GM19025 (cell line): ENCODE results near the gene F3.
"Not testable (repeated sequence)": the region's sequence is repeated elsewhere in the genome, so short reads cannot be mapped to it uniquely, and the experiment has no call there.

Experiments
- ATAC-seq: cut with Tn5 transposase; IDR thresholded peaks from one replicate; pipeline ENCODE4 v1.9.1; 2021; ENCODE audit warnings: mild to moderate bottlenecking, low read depth, moderate library complexity; ENCODE audit not compliant: unreplicated experiment

The F3 gene

DNA sequence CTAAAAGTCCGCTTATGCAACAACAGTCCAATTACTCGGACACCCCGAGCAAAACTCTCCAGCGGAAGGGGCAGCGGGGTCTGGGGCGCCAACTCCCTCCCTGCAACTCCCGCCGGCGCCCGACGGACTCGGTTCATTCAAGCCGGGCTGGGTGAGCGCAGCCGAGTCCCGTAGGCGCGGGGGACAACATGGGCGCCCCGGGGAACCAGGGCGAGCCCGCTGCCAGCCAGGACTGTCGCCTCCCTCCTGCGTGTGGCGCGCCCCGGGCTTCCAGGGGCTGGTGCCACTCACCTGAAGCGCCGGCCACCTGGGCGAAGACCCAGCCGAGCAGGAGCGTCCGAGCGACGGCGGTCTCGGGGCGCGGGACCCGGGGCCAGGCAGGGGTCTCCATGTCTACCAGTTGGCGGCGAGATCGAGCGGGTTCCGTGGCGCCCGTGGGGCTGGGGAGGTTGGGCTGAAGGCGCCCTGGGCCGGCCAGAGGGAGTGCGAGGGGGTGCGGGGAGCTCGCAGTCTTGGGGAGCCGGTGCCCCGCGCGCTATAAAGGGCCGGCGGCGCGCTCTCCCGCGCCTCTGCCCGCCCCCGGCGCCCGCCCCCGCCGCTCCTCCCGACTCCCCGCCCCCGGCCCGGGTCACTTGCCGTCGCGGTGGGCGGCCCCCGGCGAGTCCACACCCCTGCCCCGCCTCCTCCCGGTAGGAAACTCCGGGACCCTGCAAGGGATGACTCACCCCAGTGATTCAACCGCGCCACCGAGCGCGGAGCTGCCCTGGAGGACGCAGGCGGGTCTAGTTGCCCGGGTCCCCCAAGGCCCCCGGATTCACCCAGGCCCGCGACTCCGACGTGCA lies at the start of gene F3:
Gene F3 (minus strand): TSS at position 514 of the 842 bp plus-strand sequence. CDS start 123 bp downstream, at position 391.
- ATAC-seq = peak; percentile 70

DNA sequence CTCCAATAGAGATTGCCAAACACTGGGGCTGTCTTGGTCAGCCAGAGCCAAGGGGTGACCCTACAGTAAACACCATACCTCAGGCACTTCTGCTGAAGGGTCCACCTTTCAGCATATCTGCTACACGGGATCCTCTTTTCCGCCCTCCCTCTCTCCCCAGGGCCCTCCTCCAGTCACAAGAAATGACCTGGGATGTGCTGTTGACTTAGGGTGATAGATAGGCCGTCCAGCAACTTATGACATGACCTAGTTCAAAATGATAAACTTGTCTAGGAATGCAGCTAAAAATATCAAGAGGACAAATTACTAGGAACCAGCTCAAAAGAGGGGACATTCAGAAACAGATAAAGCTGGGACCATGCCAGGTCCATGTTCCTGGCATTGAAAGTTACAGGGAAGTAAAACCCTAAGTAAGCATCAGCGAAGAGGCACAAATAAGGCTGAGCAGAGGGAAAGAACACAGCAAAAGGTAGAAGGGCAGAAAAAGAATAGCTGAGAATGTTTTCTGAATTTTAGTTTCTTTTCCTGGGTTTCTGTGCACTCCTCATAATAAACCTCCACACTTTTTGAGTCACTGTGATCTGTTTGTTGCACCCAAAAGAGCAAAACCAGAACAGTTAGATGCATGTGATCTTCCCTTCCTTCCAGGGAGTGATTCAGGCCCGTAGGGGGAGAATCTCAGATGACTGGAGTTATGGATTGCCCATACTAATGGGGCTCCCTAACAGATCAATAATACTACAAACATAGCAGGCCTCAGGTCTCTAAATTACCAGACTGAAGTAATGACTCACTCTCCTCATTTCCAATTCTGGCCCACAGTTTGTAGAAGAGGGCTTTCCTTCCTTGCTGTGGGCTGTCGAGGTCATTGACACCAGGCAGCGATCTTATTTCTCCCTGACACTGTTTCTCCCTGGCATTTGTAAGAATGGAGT lies 48.9 kb upstream of the F3 start:
- ATAC-seq = no peak

DNA sequence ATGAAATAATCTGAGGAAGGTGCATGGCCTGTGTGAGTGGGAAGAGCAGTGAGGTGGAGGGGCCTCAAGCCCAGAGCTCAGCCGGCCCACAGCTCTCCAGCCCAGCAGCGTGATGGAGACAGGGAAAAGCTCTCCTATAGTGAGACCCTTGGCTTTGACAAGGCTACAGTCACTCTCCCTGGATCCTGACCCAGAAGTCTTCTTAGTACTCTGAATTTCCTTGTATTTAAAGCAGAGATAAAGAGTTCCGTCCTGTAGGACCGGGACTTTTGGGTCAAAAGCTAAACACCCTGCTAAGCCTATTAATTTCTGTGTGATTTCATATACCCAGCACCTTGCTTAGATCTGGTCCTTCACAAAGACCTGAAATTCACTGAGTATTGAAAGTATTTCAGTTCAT lies 48.2 kb upstream of the F3 start:
- no peak for ATAC-seq

DNA sequence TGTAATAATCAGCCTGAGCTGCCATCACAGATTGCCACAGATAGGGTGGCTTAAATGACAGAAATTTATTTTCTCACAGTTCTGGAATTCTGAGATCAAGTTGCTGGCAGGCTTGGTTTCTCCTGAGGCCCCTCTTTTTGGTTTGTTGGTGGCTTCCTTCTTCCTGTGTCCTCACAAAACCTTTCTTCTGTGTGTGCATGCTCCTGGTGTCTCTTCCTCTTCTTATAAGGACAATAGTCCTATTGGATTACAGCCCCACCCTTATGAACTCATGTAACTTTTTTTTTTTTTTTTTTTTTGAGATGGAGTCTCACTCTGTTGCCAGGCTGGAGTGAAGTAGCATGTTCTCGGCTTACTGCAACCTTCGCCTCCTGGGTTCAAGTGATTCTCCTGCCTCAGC lies 41.0 kb upstream of the F3 start:
- no peak for ATAC-seq

DNA sequence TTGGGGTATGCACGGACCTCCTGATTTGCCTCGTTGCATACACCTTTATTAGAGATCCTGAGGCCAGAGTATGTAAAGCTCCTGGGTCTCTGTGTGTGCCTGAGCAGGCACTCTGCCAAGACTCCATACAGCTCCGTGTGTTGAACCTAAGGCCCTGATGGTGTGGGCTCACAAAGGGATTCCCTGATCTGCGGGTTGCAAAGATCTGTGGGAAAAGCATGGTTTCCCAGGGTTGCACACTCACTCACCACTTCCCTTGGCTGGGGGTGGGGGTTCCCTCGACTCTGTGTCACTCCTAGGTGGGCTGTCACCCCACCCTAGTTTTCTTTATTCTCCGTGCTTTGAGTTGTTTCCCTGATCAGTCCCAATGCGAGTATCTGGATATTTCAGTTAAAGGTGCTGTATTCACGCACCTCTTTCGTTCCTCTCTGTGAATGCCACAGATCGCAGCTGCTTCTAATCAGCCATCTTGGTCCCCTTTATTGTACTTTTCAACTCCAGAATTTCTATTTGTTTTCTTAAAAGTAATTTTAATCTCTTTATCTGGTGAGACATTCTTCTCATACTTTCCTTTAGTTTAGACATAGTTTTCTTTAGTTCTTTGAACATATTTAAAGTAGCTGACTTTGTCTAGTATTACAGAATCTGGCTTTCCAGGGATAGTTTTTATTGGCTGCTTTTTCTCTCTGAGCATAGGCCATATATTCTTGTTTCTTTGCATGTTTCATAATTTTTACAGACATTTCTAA lies 39.0 kb upstream of the F3 start:
- ATAC-seq = no peak

DNA sequence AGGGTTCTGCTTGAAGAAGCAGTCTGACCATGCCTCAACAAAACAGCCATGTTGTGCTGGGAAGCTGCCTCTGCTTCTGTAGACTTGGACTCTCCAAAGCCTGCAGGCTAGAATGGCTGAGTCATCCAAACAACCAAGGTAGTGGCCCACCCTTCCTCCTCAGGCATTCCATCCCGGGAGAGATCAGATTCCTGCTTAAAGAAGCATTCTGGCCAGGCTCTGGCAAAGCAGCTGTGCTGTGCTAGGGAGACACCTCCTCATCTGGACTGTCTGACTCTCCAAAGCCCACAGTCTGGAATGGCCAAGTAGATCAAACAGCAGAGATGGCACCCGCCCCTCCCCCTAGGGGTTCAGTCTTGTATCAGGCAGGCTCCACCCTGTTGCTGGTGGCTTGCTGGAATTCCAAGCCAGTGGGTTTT lies 38.3 kb upstream of the F3 start:
- ATAC-seq = no peak

DNA sequence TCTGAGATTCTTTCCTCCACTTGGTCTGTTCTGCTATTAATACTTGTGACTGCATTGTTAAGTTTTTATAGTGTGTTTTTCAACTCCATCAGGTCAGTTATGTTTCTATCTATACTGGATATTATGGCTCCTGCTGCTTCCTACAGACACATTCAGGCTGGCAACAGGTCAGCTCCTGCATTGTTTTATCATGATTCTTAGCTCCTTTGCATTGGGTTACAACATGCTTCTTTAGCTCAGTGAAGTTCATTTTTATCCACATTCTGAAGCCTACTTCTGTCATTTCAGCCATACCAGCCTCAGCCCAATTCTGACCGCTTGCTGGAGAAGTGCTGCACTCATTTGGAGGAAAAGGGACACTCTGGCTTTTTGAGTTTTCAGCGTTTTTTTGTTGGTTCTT lies 37.3 kb upstream of the F3 start:
- ATAC-seq = no peak

DNA sequence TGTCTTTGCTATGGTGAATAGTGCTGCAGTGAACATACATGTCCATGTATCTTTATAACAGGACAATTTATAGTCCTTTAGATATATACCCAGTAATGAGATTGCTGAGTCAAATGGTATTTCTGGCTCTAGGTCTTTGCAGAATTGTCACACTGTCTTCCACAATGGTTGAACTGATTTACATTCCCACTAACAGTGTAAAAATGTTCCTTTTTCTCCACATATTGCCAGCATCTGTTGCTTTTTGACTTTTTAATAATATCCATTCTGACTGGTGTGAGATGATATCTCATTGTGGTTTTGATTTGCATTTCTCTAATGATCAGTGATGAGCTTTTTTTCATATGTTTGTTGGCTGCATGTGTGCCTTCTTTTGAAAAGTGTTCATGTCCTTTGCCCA lies 32.4 kb upstream of the F3 start:
- ATAC-seq = not testable (repeated sequence)

DNA sequence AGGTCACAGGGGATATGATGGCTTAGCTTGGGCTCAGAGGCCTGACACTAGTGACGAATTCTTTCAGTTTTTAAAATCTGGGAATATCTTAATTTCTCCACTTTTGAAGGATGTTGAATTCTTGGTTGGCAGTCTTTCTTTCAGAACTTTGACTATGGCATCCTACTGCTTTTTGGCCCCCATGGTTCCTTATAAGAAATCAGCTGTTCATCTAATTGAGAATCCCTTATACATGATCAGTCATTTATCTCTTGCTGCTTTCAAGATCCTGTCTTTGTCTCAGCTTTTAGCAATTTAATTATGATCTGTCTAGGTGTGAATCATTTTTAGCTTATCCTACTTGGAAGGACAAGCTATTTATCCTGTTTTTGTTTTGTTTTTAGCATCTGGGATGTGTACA lies 31.2 kb upstream of the F3 start:
- no peak for ATAC-seq

DNA sequence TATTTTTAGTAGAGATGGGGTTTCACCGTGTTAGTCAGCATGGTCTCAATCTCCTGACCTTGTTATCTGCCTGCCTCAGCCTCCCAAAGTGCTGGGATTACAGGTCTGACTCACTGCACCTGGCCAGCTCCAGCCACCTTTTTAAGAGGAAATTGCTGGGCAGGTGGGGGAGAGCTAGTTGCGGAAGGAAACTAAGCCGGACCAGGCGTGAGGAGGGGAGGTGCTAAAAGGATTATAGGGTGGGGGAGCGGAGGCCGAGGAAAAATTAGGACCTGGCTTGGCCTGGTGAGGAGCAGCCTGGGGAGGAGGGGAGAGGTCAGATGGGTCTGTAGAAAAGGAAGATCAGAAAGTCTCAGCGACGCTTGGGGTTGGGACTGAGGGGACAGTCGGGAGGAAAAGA lies 29.4 kb upstream of the F3 start:
- not testable (repeated sequence) for ATAC-seq

DNA sequence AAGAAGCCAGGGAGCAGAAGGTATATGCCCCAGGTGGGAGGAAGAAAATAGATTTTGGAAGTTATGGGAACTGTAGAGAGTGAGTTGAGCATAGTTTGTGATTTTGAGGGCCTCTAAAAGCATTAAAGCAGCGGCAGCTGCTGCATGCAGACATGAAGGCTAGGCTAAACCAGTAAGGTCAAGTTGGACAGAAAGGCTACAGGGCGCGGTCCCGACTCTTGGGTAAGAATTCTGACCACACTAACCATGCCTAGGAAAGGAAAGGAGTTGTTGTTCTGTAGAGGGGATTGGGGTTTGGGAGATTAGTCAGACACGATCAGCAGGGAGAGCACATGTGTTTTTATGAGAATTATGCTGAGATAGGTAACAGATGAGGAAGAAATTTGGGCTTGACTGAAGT lies 27.2 kb upstream of the F3 start:
- not testable (repeated sequence) for ATAC-seq

DNA sequence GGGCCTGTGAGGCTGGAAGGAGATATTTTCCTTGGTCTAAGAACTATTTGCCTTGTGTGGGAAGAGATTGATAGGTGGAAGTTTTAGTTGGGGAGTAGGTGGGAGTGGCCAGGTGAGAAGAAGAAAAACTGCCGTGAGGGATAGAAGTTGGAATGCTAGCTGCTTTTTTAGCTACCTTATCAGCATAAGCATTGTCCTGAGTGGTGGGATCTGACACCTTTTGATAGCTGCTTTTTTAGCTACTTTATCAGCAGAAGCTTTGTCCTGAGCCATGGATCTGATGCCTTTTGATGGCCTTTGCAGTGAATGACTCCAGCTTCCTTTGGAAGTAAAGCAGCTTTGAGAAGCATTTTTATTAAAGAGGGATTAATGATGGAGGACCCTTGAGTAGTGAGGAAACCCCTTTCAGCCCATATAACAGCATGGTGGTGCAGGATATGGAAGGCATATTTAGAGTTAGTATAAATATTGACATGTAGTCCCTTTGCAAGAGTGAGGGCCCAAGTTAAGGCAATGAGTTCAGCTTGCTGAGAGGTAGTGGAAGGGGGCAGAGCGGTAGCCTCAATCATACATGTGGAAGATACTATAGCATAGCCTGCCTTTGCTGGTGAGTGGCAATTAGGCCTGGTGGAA lies 26.5 kb upstream of the F3 start:
- not testable (repeated sequence) for ATAC-seq

DNA sequence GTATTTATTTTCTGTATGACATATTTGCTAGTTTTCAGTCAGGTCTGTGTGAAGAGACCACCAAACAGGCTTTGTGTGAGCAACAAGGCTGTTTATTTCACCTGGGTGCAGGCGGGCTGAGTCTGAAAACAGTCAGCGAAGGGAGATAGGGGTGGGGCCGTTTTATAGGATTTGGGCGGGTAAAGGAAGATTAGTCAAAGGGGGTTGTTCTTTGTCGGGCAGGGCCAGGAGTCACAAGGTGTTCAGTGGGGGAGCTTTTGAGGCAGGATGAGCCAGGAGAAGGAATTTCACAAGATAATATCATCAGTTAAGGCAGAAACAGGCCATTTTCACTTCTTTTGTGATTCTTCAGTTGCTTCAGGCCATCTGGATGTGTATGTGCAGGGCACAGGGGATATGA lies 24.9 kb upstream of the F3 start:
- not testable (repeated sequence) for ATAC-seq

DNA sequence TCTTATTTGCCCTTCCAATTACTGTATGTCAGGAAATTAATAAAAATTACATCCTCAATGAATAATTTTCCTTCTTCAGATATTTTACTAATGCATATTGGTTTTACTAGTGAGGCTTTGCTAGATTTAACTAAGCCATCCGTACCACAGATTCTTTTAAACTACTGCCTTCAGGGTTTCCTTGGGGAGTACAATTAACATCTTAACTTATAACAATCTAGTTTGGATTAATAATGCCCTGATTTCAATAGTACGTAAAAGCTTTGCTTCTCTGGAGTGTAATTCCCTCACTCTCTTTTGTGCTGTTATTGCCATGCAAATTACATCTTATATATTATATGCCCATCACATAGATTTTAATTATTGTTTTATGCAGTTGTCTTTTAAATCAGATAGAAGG lies 24.3 kb upstream of the F3 start:
- ATAC-seq = no peak

DNA sequence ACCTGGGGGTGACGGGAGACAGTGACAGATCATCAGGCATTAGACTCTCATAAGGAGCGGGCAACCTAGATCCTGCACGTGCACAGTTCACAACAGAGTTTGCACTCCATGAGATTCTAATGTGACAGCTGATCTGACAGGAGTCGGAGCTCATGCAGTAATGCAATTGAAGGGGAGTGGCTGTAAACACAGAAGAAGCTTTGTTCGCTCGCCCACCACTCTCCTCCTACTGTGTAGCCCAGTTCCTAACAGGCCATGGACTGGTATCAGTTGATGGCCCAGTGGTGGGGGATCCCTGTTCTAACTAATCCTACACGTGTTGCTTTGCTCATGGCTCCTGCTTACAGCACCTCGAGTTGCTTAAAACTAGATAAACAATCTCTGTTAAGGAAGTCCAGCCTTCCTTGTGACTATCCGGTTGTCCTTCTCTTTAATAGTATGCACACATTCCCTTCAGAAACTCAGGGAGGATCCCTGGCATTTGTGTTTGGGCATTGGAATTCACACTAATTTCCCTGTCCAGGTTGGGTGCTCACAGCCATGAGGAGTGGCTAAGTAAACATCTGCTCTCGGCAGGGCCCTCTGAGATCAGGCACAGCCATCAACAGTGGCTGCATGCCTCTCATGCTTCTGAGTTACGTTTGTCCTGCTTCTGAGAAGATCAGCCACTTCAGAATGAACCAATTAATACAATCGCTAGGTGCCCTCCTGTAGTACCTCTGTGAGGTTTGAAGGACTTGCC lies 21.1 kb upstream of the F3 start:
- ATAC-seq = no peak

DNA sequence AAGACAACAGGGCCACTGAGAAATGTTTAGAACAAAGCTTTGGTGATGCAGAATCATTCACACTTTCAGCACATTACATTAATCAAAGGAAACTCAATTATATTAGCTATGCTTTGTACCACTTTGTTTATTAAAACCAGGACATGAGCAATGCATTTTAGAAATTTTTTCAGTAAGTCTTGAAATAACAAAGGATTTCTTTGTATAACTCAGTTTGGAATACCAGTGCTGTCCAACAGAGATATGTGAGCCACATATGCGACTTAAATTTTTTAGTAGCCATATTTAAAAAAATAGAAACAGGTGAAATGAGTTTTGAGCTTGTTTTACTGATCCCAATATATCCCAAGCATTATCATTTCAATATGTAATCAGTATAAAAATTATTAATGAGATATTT lies 18.8 kb upstream of the F3 start:
- ATAC-seq = no peak

DNA sequence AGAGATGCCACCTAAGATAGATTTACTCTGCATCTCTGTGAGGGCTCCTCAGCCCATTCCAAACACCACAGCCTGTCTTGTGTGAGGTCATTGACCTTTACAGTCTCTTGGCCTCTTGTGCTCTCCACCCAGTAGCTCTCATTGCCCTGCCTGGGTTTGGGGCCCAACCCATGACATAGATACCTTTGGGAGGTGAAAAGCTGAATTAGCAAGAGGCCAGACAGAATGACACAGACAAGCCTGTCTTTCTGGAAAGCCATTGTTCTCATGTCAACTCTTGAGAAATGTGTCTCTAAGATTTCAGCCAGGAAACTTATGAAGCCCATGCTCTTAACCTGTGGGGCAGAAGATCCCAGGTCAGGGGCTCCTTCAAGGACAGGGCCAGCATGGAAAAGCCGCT lies 18.4 kb upstream of the F3 start:
- ATAC-seq = no peak

DNA sequence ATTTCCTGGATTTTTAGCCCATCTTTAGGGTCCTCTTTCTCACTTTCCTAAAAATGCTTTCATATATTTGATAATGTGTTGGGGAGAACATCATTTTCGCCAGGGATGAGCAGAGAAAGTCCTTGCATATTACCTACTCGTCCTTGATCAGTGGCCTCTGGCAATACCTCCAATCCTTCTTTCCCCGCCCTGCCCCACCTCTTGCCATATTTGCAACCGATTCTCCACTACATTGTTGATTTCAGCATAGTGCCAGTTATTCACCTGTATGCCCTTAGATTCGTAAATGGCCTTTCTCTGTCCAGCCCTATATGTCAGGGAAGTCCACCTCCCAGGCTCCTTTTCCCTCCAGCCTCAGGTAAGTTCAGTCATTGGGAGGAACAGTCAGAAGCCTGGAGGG lies 13.5 kb upstream of the F3 start:
- ATAC-seq = no peak

DNA sequence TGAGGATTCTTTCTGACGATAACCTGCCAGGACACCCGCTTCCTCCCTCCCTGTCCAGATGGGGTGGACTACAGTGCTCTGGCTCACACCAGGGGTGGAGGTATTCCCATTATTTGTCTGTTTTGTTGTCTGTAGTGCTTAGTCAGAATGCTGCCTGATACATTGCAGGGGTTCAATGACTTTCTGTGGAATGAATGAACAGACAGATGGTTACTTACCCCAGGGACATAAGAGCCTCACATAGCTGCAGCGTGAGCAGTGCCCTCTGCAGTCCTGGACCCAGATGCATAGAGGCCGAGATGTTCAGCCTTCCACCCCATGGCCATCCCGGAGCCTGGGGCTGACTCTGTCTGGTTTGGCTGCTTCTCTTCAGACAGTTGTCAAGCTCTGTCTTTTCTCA lies 13.0 kb upstream of the F3 start:
- no peak for ATAC-seq

DNA sequence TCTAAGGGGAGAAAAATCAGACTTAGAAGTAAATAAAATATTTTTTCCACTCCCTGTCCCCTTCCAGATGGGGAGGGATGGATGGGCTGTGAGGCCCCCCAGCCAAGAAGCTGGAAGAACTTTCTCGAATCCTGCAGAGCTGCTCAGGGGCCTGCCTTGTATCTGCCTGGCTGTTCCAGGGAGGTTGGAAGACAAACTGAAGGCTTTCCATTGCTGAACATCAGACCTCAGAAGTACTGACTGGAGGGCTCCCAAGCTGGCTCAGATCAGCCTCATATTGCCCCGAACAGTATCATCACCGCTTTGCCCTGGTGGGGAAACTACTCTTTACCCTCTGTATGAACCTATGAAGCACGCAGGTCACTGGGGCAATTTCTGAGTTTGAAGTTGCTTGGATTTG lies 12.4 kb upstream of the F3 start:
- no peak for ATAC-seq
